Skeletal muscle cell (primary cell): Measurements from ENCODE around the gene OR51V1.
"Not testable (repeated sequence)": the region's sequence is repeated elsewhere in the genome, so short reads cannot be mapped to it uniquely, and the experiment has no call there.

Experiments used
- DNase-seq: peaks from one replicate; pipeline ENCODE4 v3.0.0-alpha.2; 2010; ENCODE audit warnings: low read depth
- H3K4me3 ChIP-seq: 2 replicates; pipeline ENCODE4 v1.5.1; 2011; ENCODE audit warnings: low read depth, mild to moderate bottlenecking, control low read depth, low read length, moderate library complexity

Gene OR51V1

GRCh38 chr11:5178046-5178837, 22.2 kb downstream of the OR51V1 start:
- no peak overlapping the region for H3K4me3 ChIP-seq
- no peak for DNase-seq

DNA sequence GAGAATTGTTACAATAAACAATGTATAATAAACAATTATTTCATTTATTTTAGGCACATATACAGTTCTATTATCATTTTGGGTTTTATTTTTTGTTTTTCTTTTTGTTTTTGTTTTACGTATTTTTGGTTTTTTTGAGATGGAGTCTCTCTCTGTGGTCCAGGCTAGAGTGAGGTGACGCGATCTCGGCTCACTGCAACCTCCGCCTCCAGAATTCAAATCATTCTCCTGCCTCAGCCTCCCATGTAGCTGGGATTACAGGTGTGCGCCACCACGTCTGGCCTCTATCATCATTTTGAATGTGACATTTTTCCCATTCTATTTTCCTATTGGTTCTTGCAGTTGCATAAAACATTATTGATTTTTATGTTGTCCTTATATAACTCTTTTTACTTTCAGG, 25.5 kb downstream of the OR51V1 start:
- H3K4me3 ChIP-seq = no peak overlapping the region
- DNase-seq = no peak

- no peak overlapping the region for H3K4me3 ChIP-seq
- no peak for DNase-seq
These were observed 28.6 kb downstream of the OR51V1 start for GRCh38 chr11:5171856-5172255.

- not testable (repeated sequence) for H3K4me3 ChIP-seq, DNase-seq
These were observed 34.6 kb downstream of the OR51V1 start for GRCh38 chr11:5165898-5166297.

GRCh38 chr11:5164807-5165206, 35.7 kb downstream of the OR51V1 start:
- H3K4me3 ChIP-seq, DNase-seq: not testable (repeated sequence)

DNA sequence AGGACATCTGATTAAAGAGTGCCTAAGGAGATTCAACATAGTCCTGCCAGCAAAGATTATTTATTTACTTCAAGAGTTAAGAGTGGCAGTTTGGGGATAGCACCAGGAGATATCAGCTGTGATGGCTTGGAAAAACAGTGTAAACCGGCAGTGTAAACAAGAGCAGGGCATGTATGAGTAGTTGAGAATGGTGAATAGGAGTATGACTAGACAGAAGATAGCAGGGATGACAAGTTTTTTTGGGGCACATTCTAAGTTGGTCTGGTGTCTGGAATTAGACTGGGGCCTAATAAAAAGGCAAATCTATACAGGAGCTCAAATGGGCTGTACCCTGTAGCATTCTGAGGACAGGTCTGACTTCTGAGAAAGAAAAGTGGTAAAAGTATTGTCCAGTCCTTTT, 39.4 kb downstream of the OR51V1 start:
- not testable (repeated sequence) for H3K4me3 ChIP-seq, DNase-seq

GRCh38 chr11:5160217-5160616, 40.3 kb downstream of the OR51V1 start:
- not testable (repeated sequence) for DNase-seq

DNA sequence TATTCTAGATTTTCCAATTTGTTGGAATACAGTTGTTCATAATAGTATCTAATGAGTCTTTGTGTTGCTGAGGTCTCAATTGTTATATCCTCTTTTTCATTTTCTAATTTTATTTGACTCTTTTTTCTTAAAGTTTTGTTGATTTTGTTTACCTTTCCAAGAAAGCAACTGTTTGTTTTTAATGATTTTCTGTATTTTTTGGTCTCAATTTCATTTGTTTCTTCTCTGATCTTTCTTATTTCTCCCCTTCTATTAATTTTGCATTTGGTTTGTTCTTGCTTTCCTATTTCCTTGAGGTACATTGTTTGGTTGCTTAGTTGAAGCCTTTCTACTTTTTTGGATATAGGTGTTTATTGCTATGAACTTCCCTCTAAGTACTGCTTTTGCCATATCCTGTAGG, 40.7 kb downstream of the OR51V1 start:
- DNase-seq = no peak
- no peak overlapping the region for H3K4me3 ChIP-seq

More at GRCh38 chr11:5160217-5160616, 40.3 kb downstream of the OR51V1 start:
- H3K4me3 ChIP-seq = not testable (repeated sequence)

DNA sequence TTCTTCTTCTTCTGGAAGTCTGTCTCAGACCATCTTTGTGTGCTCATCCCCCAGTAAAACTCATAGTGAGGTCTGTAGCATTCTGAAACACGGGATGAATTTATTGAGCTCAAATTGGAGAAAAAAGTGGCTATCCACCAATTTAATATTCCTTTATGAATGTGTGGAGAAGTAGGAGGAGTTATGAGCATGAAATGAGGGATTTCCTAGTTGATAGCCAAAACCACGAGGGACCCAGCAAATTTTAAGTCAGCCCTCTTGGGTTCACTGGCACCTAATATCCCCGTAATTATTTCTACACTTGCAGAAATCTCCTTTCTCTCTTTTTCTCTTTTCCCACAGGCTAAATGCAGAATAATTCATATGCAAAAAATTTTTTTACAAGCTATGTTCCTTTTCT, 45.8 kb downstream of the OR51V1 start, which contains the start of gene OR52A1:
TSS of gene OR52A1 (minus strand) at position 101 of the 400 bp plus-strand sequence. CDS start 2,388 bp downstream, outside the sequence.
- no peak within 1 kb of the TSS for H3K4me3 ChIP-seq
- DNase-seq = no peak

- no peak overlapping the region for H3K4me3 ChIP-seq
- no peak for DNase-seq
These were observed 46.7 kb downstream of the OR51V1 start for GRCh38 chr11:5153574-5154431.

- no peak overlapping the region for H3K4me3 ChIP-seq
- no peak for DNase-seq
These were observed 48.7 kb downstream of the OR51V1 start for GRCh38 chr11:5151713-5152153.
